HG03108 (cell line): ENCODE data around the gene PKN2.
"Not testable (repeated sequence)": the region's sequence is repeated elsewhere in the genome, so short reads cannot be mapped to it uniquely, and the experiment has no call there.

ENCODE experiments used
- ATAC-seq: cut with Tn5 transposase; IDR thresholded peaks from one replicate; pipeline ENCODE4 v1.9.1; 2021; ENCODE audit warnings: moderate library complexity; ENCODE audit not compliant: unreplicated experiment

PKN2 gene

DNA sequence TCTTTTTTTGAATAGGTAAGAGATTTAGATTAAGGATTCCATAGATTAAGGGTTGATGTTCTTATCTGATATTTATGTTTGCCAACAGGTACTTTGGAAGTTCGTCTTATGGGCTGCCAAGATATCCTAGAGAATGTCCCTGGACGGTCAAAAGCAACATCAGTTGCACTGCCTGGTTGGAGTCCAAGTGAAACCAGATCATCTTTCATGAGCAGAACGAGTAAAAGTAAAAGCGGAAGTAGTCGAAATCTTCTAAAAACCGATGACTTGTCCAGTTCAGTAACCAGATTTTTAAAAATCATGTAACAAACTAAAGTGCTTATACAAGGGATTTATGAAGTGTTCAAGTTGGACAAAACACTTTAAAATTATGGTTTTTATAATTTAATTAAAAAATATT, 100.5 kb downstream of the PKN2 start:
- ATAC-seq, result no peak

DNA sequence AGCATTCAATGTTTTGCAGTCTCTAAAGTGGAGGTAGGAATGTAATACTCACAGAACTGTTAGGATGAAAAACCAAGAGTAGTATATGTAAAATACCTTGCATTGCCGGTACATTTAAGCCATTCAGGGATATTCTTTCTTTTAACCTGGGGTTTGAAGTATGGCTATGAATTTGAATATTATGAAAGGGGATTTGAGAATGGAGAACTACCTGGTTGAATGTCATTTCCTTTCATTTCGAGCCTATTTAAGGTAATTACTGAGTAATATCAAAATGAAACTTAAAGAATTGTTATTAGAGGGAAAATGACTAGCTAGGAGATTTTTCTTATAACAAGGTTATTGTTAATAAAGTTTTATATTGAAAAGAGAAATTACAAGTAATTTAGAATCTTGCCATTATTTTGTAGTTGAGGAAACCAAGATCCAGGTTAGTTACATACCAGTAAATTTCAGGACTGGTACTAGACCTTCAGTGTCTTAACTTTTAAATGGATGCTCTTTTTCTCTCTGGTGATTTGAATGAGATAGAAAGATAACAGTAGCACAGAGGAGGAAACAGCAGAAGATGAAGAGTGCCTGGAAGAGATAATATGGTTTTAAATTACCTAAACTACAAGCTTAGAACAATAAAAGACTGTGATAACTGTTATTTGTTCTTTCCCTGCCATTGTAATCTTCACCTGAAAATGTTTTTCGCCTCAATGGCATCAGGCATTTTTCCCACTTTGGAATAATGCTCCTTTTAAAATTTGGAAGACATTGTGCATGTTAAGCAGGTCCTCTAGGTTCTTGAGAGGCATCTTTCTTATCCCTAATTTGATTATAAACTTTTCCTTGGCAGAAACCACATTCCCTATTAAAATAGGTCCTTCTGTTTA, 103.2 kb downstream of the PKN2 start:
- no peak for ATAC-seq

DNA sequence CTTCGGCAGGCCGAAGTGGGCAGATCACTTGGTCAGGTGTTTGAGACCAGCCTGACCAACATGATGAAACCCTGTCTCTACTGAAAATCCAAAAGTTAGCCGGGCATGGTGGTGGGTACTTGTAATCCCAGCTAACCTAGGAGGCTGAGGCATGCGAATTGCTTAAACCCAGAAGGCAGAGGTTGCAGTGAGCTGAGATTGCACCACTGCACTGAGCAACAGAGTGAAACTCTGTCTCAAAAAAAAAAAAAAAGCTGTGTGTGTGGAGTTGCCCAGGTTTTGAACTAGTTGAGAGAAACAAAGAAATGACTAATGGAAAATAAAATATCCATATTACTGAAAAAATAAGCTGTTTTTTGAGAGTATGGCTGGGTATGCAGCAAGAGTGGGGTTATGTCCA, 107.1 kb downstream of the PKN2 start:
- ATAC-seq, result no peak

DNA sequence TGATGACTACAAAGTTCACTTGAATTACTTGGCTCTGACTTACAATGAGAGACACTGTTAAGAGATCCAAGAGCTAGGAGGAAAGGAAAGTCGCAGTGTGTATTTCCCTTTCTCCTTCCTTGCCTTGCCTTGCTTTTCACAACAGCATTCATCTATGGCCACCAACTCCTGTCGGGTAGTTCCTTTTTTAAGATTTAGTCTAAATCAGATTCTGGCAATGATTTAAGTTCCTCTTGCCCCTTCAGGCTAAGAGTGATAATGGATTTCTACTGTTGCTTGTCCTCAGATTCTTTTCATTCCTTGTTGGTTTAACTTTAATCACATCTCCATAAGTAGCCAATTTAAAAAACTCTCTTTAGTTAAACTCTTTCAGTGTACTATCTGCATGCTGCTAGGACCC, 115.4 kb downstream of the PKN2 start:
- no peak for ATAC-seq

DNA sequence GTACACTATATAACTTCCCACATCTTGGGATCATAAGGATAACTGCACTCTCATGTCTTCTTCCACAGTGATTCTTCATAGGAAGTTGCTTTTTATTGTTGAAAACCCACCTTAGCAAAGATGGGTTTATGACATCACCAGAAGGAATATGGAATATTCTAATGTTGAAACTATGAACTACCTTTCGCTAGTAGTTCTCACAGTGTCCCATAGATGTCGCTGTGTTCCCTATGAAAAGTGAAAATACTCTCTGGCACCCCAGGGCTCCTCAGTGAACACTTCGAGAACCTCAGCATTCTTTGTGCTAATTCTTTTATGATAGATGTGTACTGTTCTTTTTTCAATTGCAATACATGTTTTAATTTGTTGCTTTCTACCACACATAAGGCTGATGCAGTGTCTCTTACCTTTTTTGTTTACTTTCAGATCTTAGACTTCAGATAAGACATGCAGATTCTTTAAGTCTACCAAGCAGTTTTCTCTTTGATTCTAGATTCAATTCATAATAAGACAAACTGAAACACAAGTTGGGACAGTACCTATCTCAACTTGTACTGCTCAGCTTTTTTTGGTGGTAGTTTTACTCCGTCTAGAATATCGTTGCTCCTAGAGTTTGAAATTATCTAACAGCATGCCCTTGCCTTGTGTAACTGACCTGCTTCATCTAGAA, 116.4 kb downstream of the PKN2 start:
- ATAC-seq, result no peak

DNA sequence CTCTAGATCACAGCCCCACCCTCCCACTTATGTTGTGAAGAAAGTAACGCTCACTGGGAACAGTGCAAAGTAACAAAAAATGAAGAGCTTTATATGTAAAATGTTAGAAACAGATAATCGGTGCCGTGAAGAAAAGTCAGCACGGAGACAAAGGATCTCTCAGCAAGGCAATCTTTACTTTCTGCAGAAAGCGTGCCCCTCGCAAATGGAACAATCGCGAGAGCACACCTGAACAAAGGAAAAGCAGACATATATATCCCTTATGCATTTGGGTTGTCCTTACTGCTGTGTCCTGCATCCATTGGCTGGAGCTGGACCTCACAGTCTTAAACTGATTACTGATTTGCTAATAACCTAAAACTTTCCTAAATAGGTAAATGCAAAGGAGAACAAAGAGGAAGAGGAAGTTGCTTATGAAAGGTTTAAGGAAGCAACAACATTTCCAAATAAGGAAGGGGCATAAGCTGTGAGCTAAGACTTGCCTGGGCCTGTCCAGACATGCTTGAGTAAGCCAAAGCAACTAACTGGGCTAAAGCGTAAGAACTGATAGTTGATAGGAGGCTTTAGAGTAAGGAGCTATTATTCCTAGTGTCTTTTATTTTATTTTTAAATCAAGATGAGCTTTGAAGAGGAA, 117.6 kb downstream of the PKN2 start:
- ATAC-seq, result no peak

DNA sequence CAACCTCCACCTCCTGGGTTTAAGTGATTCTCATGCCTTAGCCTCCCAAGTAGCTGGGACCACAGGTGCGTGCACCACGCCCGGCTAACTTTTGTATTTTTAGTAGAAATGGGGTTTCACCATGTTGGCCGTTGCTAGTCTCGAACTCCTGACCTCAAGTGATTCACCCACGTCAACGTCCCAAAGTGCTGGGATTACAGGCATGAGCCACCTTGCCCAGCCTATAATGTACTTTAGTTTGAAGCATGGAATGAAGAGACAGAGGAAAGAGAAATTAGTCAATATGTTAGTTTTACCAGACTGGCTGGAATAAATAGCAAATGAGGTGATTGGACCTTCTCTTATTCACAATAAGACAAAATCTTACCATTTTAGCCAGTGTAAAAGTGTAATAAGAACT, 118.3 kb downstream of the PKN2 start:
- no peak for ATAC-seq

DNA sequence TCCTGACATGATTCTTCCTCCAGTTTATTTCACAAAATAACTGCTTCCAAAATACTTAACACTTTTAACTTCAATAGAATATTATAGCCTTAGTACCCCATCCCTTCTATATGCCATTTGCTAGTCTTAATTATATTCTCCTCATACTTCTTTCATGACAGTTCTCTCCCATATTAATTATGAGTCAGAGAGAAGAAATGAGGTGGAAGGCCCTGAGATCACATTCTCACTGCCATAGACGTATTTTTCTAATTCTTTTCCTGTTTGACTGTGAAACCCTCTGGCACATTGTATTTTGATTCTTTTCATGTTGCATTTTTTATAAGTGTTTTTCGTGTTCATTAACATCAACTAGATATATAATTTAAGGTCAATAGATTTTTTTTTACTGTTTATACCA, 118.9 kb downstream of the PKN2 start:
- no peak for ATAC-seq

DNA sequence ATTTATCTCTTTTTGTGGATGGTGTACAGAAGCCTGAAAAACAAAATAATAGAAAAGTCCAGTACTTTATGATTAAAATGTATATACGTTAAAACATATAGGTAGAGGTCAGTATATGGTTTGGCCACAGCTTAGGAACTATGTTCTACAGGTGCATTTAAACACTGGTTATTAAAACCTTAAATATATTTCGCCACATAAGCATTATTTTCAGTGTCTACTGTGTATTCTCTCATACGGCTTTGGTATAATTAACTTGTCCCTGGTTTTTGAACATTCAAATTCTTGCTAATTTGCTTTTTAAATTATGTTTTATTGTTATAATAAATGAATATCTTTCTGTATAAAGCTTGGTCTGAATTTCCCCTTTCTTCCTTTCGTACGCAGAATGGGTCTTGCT, 119.4 kb downstream of the PKN2 start:
- no peak for ATAC-seq

DNA sequence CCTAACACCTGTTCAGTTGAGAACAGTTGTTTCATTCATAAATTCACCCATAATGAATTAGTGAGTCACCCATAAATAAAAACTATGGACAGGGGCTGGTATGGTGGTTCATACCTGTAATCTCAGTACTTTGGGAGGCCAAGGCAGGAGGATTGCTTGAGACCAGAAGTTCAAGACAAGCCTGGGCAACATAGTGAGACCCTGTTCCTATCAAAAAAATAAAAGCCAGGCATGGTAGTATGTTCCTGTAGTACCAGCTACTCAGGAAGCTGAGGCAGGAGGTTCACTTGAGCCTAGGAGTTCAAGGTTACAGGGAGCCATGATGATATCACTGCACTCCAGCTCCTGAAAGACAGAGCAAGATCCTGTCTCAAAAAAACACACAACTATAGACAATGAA, 128.3 kb downstream of the PKN2 start:
- no peak for ATAC-seq

DNA sequence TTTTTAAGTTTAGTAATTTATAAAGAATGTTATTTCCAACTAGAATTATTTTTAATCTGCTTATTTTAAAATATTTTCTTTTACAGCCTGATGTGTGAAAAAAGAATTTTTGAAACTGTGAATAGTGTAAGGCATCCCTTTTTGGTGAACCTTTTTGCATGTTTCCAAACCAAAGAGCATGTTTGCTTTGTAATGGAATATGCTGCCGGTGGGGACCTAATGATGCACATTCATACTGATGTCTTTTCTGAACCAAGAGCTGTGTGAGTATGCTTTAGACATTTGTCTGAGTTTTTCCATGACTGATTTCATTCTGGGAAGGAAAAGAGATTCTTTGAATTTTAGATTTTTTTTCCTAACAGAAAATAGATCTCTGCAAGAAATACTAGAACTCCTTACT, 129.4 kb downstream of the PKN2 start:
- ATAC-seq, result no peak

DNA sequence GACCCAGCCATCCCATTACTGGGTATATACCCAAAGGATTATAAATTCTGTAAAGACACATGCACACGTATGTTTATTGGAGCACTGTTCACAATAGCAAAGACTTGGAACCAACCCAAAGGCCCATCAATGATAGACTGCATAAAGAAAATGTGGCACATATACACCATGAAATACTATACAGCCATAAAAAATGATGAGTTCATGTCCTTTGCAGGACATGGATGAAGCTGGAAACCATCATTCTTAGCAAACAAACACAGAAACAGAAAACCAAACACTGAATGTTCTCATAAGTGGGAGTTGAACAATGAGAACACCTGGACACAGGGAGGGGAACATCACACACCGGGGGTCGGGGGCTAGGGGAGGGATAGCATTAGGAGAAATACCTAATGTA, 135.6 kb downstream of the PKN2 start:
- ATAC-seq, result not testable (repeated sequence)

DNA sequence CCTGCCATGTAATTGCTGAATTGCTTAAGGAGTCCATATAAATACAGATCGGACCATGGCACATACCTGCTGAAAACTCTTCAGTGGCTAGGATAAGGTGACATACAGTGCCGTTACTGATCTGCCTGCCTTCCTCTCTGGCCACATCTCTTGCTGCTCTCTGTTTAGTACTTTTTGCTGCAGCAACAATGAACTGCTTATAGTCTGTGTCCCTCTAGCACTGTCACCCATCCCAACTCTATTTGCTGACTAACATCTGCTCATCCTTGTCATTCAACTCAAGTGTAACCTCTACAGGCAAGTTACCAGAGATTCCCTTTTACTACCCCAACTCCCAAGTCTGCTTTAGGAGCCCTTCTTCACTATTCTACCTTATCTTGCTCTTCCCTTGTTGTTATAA, 141.6 kb downstream of the PKN2 start:
- no peak for ATAC-seq

DNA sequence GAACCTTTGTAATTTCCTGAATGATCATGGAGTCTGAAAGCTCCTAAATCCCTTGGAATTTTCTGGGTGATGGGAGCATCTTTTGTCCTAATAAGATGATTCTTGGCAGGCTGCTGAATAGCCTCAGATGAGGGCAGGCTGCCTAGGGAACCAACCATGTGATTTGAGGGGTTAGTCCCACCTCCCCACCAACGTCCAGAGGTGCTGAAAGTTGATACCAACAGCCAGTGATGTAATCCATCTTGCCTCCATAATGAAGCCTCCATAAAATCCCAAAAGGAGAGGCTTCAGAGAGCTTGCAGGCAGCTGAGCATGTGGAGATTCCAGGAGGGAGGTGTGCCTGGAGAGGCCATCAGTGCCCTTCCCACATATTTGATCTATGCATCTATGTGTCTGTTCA, 163.6 kb downstream of the PKN2 start:
- ATAC-seq, result no peak

DNA sequence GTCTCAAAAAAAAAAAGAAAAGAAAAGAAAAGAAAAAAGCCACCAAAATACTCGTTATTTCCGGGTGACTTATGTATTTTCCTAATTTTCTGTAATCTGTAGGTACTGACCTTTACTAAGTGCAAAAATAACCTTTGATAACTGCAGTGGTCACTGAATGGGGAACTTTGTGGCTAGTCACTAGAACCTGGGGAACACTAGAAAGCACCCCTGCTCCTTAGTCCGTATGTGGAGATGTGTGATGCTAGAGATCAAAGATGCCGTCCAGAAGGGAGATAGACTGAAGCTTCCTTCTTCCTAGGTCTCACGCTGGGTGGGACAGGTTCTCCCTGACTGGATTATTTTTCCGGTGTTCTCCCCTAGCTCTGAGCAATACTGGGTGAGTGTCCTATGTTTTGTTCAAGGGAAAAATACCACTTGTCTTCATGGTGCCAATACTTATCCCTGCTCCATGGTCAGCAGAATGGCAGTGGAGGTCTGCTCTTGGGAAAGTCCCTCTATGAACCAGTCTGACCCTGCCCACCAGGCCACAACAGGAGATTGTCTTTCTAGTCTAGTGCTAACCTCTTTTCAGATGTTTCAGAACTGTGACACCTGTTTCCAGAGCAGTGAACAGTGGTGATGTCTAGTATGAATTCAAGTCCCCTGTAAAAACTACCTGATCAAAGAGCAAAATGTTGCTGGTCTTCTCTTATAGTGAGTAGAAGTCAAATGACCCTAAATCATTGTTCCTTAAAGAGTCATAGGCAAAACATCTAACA, 167.4 kb downstream of the PKN2 start:
- ATAC-seq, result no peak

DNA sequence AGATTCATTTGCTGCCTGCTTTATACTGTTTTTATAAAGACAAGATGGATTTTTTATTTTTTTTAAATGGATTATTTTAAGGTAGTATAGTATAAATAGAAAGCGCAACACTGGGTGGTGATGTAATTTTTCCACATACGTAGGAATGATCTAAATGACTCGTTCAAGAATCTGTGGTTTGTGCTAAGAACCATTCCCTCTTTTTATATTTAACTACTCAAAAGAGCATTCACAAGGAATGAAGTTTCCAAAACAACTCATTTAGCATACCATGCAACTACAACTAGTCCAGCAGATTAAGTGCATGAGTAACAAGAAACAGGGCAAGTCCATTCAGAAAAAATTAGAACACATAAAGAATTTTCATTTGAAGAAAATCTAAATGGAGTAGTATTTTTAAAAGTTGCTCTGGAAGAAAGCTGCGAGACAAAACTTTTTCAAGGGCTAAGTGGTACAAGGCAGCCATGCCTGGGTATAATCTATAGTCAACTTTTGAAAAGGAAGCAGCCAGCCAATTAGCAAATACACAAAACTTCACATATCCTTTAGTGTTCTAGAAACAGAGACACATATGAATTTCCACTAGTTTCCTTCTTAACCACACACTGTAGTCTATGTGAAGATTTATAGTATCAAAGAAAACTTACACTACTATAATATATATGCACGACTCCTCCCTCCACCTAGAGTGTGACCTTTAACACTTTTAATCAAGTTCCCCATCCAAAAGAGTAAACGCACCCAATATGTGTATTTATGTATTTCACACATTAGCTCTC, 183.9 kb downstream of the PKN2 start:
- peak; percentile 48 for ATAC-seq

DNA sequence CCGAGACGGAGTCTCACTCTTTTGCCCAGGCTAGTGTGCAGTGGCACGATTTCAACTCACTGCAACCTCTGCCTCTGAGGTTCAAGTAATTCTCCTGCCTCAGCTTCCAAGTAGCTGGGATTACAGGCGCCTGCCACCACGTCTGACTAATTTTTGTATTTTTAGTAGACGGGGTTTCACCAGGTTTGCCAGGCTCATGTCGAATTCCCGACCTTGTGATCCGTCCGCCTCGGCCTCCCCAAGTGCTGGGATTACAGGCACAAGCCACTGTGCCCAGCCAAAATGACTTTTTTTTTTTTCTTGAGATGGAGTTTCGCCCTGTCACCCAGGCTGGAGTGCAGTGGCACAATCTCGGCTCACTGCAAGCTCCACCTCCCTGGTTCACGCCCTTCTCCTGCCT, 185.6 kb downstream of the PKN2 start:
- ATAC-seq, result not testable (repeated sequence)

DNA sequence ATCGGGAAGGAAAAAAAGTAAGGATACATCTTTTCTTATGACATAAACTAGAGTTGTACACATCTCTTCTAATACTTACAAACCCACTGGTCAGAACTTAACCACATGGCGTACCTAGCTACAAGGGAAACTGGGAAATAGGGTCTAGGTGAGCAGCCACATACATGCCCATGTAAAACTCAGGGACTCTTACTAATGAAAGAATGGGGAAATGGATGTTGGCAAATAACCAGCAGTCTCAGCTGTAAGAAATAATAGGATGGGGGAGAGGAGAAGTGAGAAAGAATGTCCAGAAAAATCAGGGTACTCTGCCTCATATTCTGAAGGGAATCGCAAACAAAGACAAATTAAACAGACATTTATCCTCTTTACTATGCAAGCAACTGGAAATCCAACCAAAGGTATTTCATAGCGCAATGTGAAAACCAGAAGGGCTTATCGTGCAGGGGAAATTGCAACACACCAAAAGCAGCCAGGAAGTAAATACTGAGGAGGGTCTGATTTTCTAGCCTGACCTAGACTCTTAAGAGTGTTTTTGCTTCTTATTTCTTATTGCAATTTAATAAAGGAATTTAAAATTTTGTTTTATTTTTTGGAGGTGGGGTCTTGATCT, 189.8 kb downstream of the PKN2 start:
- no peak for ATAC-seq

DNA sequence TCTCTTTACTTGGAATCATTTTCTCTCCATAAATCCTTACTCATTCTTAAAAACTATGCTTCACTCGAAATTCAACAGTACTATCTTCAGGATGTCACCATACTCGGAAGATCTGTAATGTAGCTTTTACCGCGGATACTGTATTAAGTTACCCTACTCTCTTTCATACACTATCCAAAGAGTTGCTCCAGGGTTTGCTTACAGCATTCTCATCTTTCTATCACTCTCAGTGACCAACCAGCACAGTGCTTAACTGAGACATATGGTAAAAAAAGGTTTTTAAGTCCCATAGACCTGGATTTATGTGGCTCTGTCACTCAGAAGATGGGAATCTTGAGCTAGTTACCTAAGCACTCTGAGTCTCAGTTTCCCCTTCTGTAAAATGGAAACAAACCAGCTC, 191.5 kb downstream of the PKN2 start:
- no peak for ATAC-seq
